A549 treated with DMSO at 1 μM for 4 hours (cell line): ENCODE data around the gene KRTAP13-2. TPM values are rescaled to one million over a fixed set of nuclear protein-coding genes. Genes with fewer than 3 reads are reported as not detected.

Source experiments
- total RNA-seq: library from RNA; stranded (reverse); fragments of 200-300 nt; extraction: Qiagen RNA extraction; gene quantifications from 5 replicates; pipeline ENCODE4 v1.2.3, GENCODE V29; 2022; ENCODE audit warnings: low read depth

Gene KRTAP13-2
- not detected in 5 replicates for total RNA-seq

GRCh38 chr21:30372139-30372770 is at the start of gene KRTAP13-2:
Gene KRTAP13-2 (minus strand): TSS chr21:30372271. CDS start chr21:30372213, 58 bp downstream.

GRCh38 chr21:30395731-30396130 is 23.7 kb upstream of the KRTAP13-2 start, which contains the start of gene KRTAP13-1:
Gene KRTAP13-1 (plus strand): TSS chr21:30396031. CDS start chr21:30396087, 56 bp downstream.

GRCh38 chr21:30348506-30348905 is 23.6 kb downstream of the KRTAP13-2 start, which contains the start of gene KRTAP23-1:
Gene KRTAP23-1 (minus strand): TSS chr21:30348606. CDS start chr21:30348606, 0 bp downstream.

GRCh38 chr21:30337276-30337744 is 34.8 kb downstream of the KRTAP13-2 start, which contains the start of gene KRTAP27-1:
Gene KRTAP27-1 (minus strand): TSS chr21:30337694. CDS start chr21:30337668, 26 bp downstream.

Other genes starting within 250 kb of the KRTAP13-2 start
- gene CLDN17, start 205.5 kb downstream of the KRTAP13-2 start, total RNA-seq = not detected in 5 replicates
- gene CLDN8, start 156.2 kb downstream of the KRTAP13-2 start, total RNA-seq = not detected in 5 replicates
- gene KRTAP24-1, start 89.3 kb downstream of the KRTAP13-2 start, total RNA-seq = not detected in 5 replicates
- not detected in 5 replicates for gene KRTAP25-1, start 82.8 kb downstream of the KRTAP13-2 start, total RNA-seq
- not detected in 5 replicates for gene KRTAP26-1, start 52.0 kb downstream of the KRTAP13-2 start, total RNA-seq
- gene KRTAP27-1, start 34.6 kb downstream of the KRTAP13-2 start, total RNA-seq = not detected in 5 replicates
- not detected in 5 replicates for gene KRTAP23-1, start 23.7 kb downstream of the KRTAP13-2 start, total RNA-seq
- not detected in 5 replicates for gene KRTAP13-1, start 23.8 kb upstream of the KRTAP13-2 start, total RNA-seq
- not detected in 5 replicates for gene KRTAP13-3, start 53.7 kb upstream of the KRTAP13-2 start, total RNA-seq
- gene KRTAP13-4, start 57.9 kb upstream of the KRTAP13-2 start, total RNA-seq = not detected in 5 replicates
- not detected in 5 replicates for gene KRTAP15-1, start 68.0 kb upstream of the KRTAP13-2 start, total RNA-seq
- not detected in 5 replicates for gene KRTAP19-1, start 108.1 kb upstream of the KRTAP13-2 start, total RNA-seq
- not detected in 5 replicates for gene KRTAP19-2, start 115.2 kb upstream of the KRTAP13-2 start, total RNA-seq
- gene KRTAP19-3, start 119.7 kb upstream of the KRTAP13-2 start, total RNA-seq = not detected in 5 replicates
- not detected in 5 replicates for gene KRTAP19-4, start 124.9 kb upstream of the KRTAP13-2 start, total RNA-seq
- gene KRTAP19-5, start 129.9 kb upstream of the KRTAP13-2 start, total RNA-seq = not detected in 5 replicates
- not detected in 5 replicates for gene KRTAP19-6, start 169.6 kb upstream of the KRTAP13-2 start, total RNA-seq
- gene KRTAP19-7, start 189.0 kb upstream of the KRTAP13-2 start, total RNA-seq = not detected in 5 replicates
- not detected in 5 replicates for gene KRTAP22-2, start 218.1 kb upstream of the KRTAP13-2 start, total RNA-seq
- not detected in 5 replicates for gene KRTAP6-3, start 220.2 kb upstream of the KRTAP13-2 start, total RNA-seq
- gene KRTAP6-2, start 226.6 kb upstream of the KRTAP13-2 start, total RNA-seq = not detected in 5 replicates
- not detected in 5 replicates for gene KRTAP22-1, start 228.8 kb upstream of the KRTAP13-2 start, total RNA-seq
- not detected in 5 replicates for gene KRTAP6-1, start 241.7 kb upstream of the KRTAP13-2 start, total RNA-seq
- gene KRTAP20-1, start 244.2 kb upstream of the KRTAP13-2 start, total RNA-seq = not detected in 5 replicates
- gene KRTAP20-4, start 248.4 kb upstream of the KRTAP13-2 start, total RNA-seq = not detected in 5 replicates